HepG2 (cell line): ENCODE data around the gene TMEM170B. TPM values are rescaled to one million over a fixed set of nuclear protein-coding genes. Genes with fewer than 3 reads are reported as not detected.
A peak's percentile ranks its signal among the peaks of the same experiment; 100 is the strongest.

Source experiments
- ATF2 ChIP-seq: sonication (generic); formaldehyde crosslinking; IDR thresholded peaks from 2 replicates; pipeline ENCODE4 v1.4.0; 2020; ENCODE audit warnings: missing genetic modification reagents
- CBFB ChIP-seq: sonication (generic); formaldehyde crosslinking; IDR thresholded peaks from 2 replicates; pipeline ENCODE4 v1.4.0; 2020; ENCODE audit warnings: missing genetic modification reagents
- GATAD1 ChIP-seq: IDR thresholded peaks from 2 replicates; pipeline ENCODE4 v1.6.1; 2016; ENCODE audit warnings: missing genetic modification reagents, missing compliant biosample characterization
- KDM3A ChIP-seq: IDR thresholded peaks from 2 replicates; pipeline ENCODE4 v1.6.1; 2018; ENCODE audit warnings: low read depth, missing compliant biosample characterization
- MIXL1 ChIP-seq: IDR thresholded peaks from 2 replicates; pipeline ENCODE4 v1.6.1; 2016
- MYC ChIP-seq: sonication (generic); formaldehyde crosslinking; IDR thresholded peaks from 2 replicates; pipeline ENCODE4 v1.9.0; 2021; ENCODE audit warnings: missing genetic modification reagents, borderline replicate concordance
- NCOA5 ChIP-seq: sonication (generic); formaldehyde crosslinking; IDR thresholded peaks from 2 replicates; pipeline ENCODE4 v1.4.0; 2020; ENCODE audit warnings: missing genetic modification reagents
- NFKBIZ ChIP-seq: IDR thresholded peaks from 2 replicates; pipeline ENCODE4 v1.6.1; 2018; ENCODE audit warnings: missing genetic modification reagents, missing compliant biosample characterization
- PCBP1 ChIP-seq: fragments of 200-400 bp; formaldehyde crosslinking; IDR thresholded peaks from 2 replicates; pipeline ENCODE4 v1.6.1; 2017; ENCODE audit warnings: mild to moderate bottlenecking, low read depth, low read length, borderline replicate concordance
- REST ChIP-seq, 2 experiments: IDR thresholded peaks; 2 replicates each; pipeline ENCODE4 v1.6.1; 2011 to 2012; ENCODE audit warnings: low read length in 2 of 2, borderline replicate concordance in 1 of 2, low read depth in 1 of 2, mild to moderate bottlenecking in 1 of 2, moderate library complexity in 1 of 2
- RFX1 ChIP-seq: fragments of 450-650 bp; IDR thresholded peaks from 2 replicates; pipeline ENCODE4 v1.6.1; 2017
- SIN3B ChIP-seq: fragments of 150-350 bp; IDR thresholded peaks from 2 replicates; pipeline ENCODE4 v1.6.1; 2014; ENCODE audit warnings: low read length
- SNRNP70 ChIP-seq: fragments of 200-400 bp; formaldehyde crosslinking; IDR thresholded peaks from 2 replicates; pipeline ENCODE4 v1.6.1; 2017; ENCODE audit warnings: mild to moderate bottlenecking, low read depth, low read length, moderate library complexity
- TEAD2 ChIP-seq: sonication (generic); formaldehyde crosslinking; IDR thresholded peaks from 2 replicates; pipeline ENCODE4 v1.9.0; 2021; ENCODE audit warnings: missing genetic modification reagents
- ZBTB20 ChIP-seq: sonication (generic); formaldehyde crosslinking; IDR thresholded peaks from 2 replicates; pipeline ENCODE4 v1.8.1; 2023; ENCODE audit warnings: missing genetic modification reagents, low read depth, mild to moderate bottlenecking, borderline replicate concordance
- ZBTB8A ChIP-seq: sonication (generic); formaldehyde crosslinking; IDR thresholded peaks from 2 replicates; pipeline ENCODE4 v1.4.0; 2020; ENCODE audit warnings: mild to moderate bottlenecking, low read depth, missing genetic modification reagents, borderline replicate concordance
- ZFP36L2 ChIP-seq: sonication (generic); formaldehyde crosslinking; IDR thresholded peaks from 2 replicates; pipeline ENCODE4 v1.4.0; 2020; ENCODE audit warnings: missing genetic modification reagents
- ZKSCAN1 ChIP-seq: fragments of 150-350 bp; IDR thresholded peaks from 2 replicates; pipeline ENCODE4 v1.6.1; 2014; ENCODE audit warnings: low read length
- ZMYM3 ChIP-seq: sonication (generic); formaldehyde crosslinking; IDR thresholded peaks from 2 replicates; pipeline ENCODE4 v1.5.1; 2020; ENCODE audit warnings: mild to moderate bottlenecking, missing genetic modification reagents
- ZNF256 ChIP-seq: sonication (generic); formaldehyde crosslinking; conservative IDR thresholded peaks from 2 replicates; pipeline ENCODE4 v1.4.0; 2020; ENCODE audit warnings: missing genetic modification reagents
- ZNF431 ChIP-seq: sonication (generic); formaldehyde crosslinking; IDR thresholded peaks from 2 replicates; pipeline ENCODE4 v1.9.0; 2022; ENCODE audit warnings: missing genetic modification reagents, low read depth, mild to moderate bottlenecking, borderline replicate concordance
- ZNF510 ChIP-seq: sonication (generic); formaldehyde crosslinking; IDR thresholded peaks from 2 replicates; pipeline ENCODE4 v1.4.0; 2020; ENCODE audit warnings: low read depth, mild to moderate bottlenecking, missing genetic modification reagents
- ZNF564 ChIP-seq: sonication (generic); formaldehyde crosslinking; IDR thresholded peaks from 2 replicates; pipeline ENCODE4 v1.8.1; 2023; ENCODE audit warnings: mild to moderate bottlenecking, missing genetic modification reagents
- ZNF597 ChIP-seq: sonication (generic); formaldehyde crosslinking; IDR thresholded peaks from 2 replicates; pipeline ENCODE4 v1.5.0; 2020; ENCODE audit warnings: missing genetic modification reagents
- ZNF720 ChIP-seq: sonication (generic); formaldehyde crosslinking; IDR thresholded peaks from 2 replicates; pipeline ENCODE4 v1.4.0; 2020; ENCODE audit warnings: missing genetic modification reagents
- ZNF75D ChIP-seq: sonication (generic); formaldehyde crosslinking; IDR thresholded peaks from 2 replicates; pipeline ENCODE4 v1.8.1; 2023; ENCODE audit warnings: missing genetic modification reagents, mild to moderate bottlenecking, borderline replicate concordance
- ZSCAN25 ChIP-seq: sonication (generic); formaldehyde crosslinking; IDR thresholded peaks from 2 replicates; pipeline ENCODE4 v1.8.0; 2022; ENCODE audit warnings: mild to moderate bottlenecking, missing genetic modification reagents
- polyA plus RNA-seq, 8 experiments: library from polyadenylated mRNA; depleted of rRNA in 3 of 8; stranded (reverse) in 7 of 8; unstranded in 1 of 8; fragments of >200 nt; fragmentation: Illumina TruSeq in 4 of 8; extraction: Trizol in 4 of 8; gene quantifications; 2 replicates each; pipeline versions ENCODE4 v1.2.1 to v1.2.3, GENCODE V29; 2011 to 2016; ENCODE audit warnings: low read depth in 4 of 8, missing spikeins in 1 of 8, mixed read lengths in 1 of 8; ENCODE audit not compliant: insufficient read depth in 1 of 8
- total RNA-seq, 5 experiments: library from RNA; depleted of rRNA; stranded (reverse); fragments of >200 nt; fragmentation: Illumina TruSeq; extraction: Trizol; gene quantifications; 2 replicates each; pipeline ENCODE4 v1.2.3, GENCODE V29; 2016; ENCODE audit warnings: low read depth in 1 of 5

Gene TMEM170B
- total and polyA plus RNA-seq, 2 of the 13 experiments (the other 11 are each of a cell fraction or from before 2014, with no cell fraction given), result 3.3 to 9.4 TPM

- TF ChIP-seq ZNF597 (CRISPR knock-in tag) (no peak), PCBP1 (no peak), ATF2 (CRISPR knock-in tag) (peak; percentile 80), ZNF564 (no peak), ZBTB8A (no peak), ZNF510 (CRISPR knock-in tag) (no peak), NFKBIZ (CRISPR knock-in tag) (0 out of 2 replicates have a peak, but pooled peaks have one; percentile 36), ZSCAN25 (peak; percentile 55), ZBTB20 (peak; percentile 56; the same call in 1 of the 2 replicates), REST (IDR thresholded peaks at IDR 0.05; ENCODE audit: borderline replicate concordance in 1 of 2, low read depth in 1 of 2, low read length in 2 of 2) (no peak), TEAD2 (CRISPR knock-in tag) (no peak), GATAD1 (CRISPR knock-in tag) (no peak), KDM3A (no peak), ZNF720 (CRISPR knock-in tag) (no peak), MYC (CRISPR knock-in tag) (no peak), NCOA5 (no peak), ZMYM3 (CRISPR knock-in tag) (no peak), CBFB (CRISPR knock-in tag) (no peak), SNRNP70 (no peak), SIN3B (no peak), ZNF431 (CRISPR knock-in tag) (no peak), ZKSCAN1 (no peak), MIXL1 (CRISPR knock-in tag) (peak; percentile 72), RFX1 (no peak), ZNF256 (CRISPR knock-in tag) (no peak), ZNF75D (no peak), ZFP36L2 (CRISPR knock-in tag) (no peak)
These were observed 38.0 kb downstream of the TMEM170B start (continued) for GRCh38 chr6:11575408-11576033.
